Activated T-cell treated with anti-CD3 and anti-CD28 coated beads, Interleukin-2, amount 50 U/mL, for 4 hours (primary cell): ENCODE results near the gene NSMCE1. TPM values are rescaled to one million over a fixed set of nuclear protein-coding genes. Genes with fewer than 3 reads are reported as not detected.
A peak's percentile ranks its signal among the peaks of the same experiment; 100 is the strongest.
"Not testable (repeated sequence)": the region's sequence is repeated elsewhere in the genome, so short reads cannot be mapped to it uniquely, and the experiment has no call there.

Experiments
- ATAC-seq, 2 donors: fragments of 200-7000 bp; cut with Tn5 transposase; one replicate each; pipeline ENCODE4 v1.10.0; 2021
- DNase-seq: peaks from one replicate; pipeline ENCODE4 v3.0.0-alpha.2; 2020
- H3K27me3 Mint-ChIP-seq: one replicate; pipeline ENCODE4 v1.8.0; 2021; ENCODE audit warnings: low read depth, mixed read lengths
- H3K36me3 Mint-ChIP-seq: one replicate; pipeline ENCODE4 v1.8.0; 2022; ENCODE audit warnings: mixed read lengths; ENCODE audit not compliant: insufficient read depth
- H3K4me1 Mint-ChIP-seq: one replicate; pipeline ENCODE4 v1.8.0; 2021; ENCODE audit warnings: low read depth, mixed read lengths
- H3K4me3 Mint-ChIP-seq: one replicate; pipeline ENCODE4 v1.8.0; 2021; ENCODE audit warnings: mild to moderate bottlenecking, moderate library complexity, mixed read lengths
- H3K9me3 Mint-ChIP-seq: one replicate; pipeline ENCODE4 v1.8.0; 2021; ENCODE audit warnings: mixed read lengths
- total RNA-seq, 3 donors: library from RNA; stranded (reverse); gene quantifications; one replicate each; pipeline ENCODE4 v1.2.1, GENCODE V29; 2021

NSMCE1 gene
- total RNA-seq, 3 donors from 2014 or later, result 109 to 111 (median 111) TPM

GRCh38 chr16:27287887-27288286 is 19.3 kb upstream of the NSMCE1 start:
- ATAC-seq, result no peak
- H3K27me3 Mint-ChIP-seq, result no peaks in the 10 kb centered on the region
- H3K4me1 Mint-ChIP-seq, result peaks cover 59% of the 10 kb centered on the region
- H3K4me3 Mint-ChIP-seq, result no peak overlapping the region
- no peak for DNase-seq
- no peaks in the 10 kb centered on the region for H3K9me3 Mint-ChIP-seq
- H3K36me3 Mint-ChIP-seq, result no peaks in the 10 kb centered on the region

- H3K4me1 Mint-ChIP-seq, result peaks cover 62% of the 10 kb centered on the region
- no peak for DNase-seq
- H3K36me3 Mint-ChIP-seq, result no peaks in the 10 kb centered on the region
- H3K27me3 Mint-ChIP-seq, result no peaks in the 10 kb centered on the region
- ATAC-seq, result no peak
- no peaks in the 10 kb centered on the region for H3K9me3 Mint-ChIP-seq
- H3K4me3 Mint-ChIP-seq, result no peak overlapping the region
Observed at GRCh38 chr16:27287051-27287811, 18.7 kb upstream of the NSMCE1 start.

GRCh38 chr16:27286451-27286850 is 17.9 kb upstream of the NSMCE1 start:
- no peak overlapping the region for H3K4me3 Mint-ChIP-seq
- H3K36me3 Mint-ChIP-seq, result no peaks in the 10 kb centered on the region
- H3K9me3 Mint-ChIP-seq, result no peaks in the 10 kb centered on the region
- H3K27me3 Mint-ChIP-seq, result no peaks in the 10 kb centered on the region
- DNase-seq (no peak), ATAC-seq (no peak)
- peaks cover 66% of the 10 kb centered on the region for H3K4me1 Mint-ChIP-seq

- H3K4me1 Mint-ChIP-seq, result peaks cover 66% of the 10 kb centered on the region
- no peak overlapping the region for H3K4me3 Mint-ChIP-seq
- no peaks in the 10 kb centered on the region for H3K36me3 Mint-ChIP-seq
- DNase-seq (no peak), ATAC-seq (peak in 1 of 2 donors; percentile 7)
- no peaks in the 10 kb centered on the region for H3K9me3 Mint-ChIP-seq
- H3K27me3 Mint-ChIP-seq, result no peaks in the 10 kb centered on the region
Observed at GRCh38 chr16:27285676-27286196, 17.2 kb upstream of the NSMCE1 start.

GRCh38 chr16:27284865-27285675 is 16.5 kb upstream of the NSMCE1 start:
- H3K4me3 Mint-ChIP-seq, result no peak overlapping the region
- no peaks in the 10 kb centered on the region for H3K36me3 Mint-ChIP-seq
- no peaks in the 10 kb centered on the region for H3K27me3 Mint-ChIP-seq
- no peaks in the 10 kb centered on the region for H3K9me3 Mint-ChIP-seq
- no peak for DNase-seq
- ATAC-seq, result peak in 1 of 2 donors; percentile 34
- H3K4me1 Mint-ChIP-seq, result peaks cover 60% of the 10 kb centered on the region

- H3K4me3 Mint-ChIP-seq, result peak overlapping the region; percentile 44
- peaks cover 48% of the 10 kb centered on the region for H3K4me1 Mint-ChIP-seq
- H3K9me3 Mint-ChIP-seq, result no peaks in the 10 kb centered on the region
- no peak for DNase-seq
- peak in 1 of 2 donors; percentile 20 for ATAC-seq
- no peaks in the 10 kb centered on the region for H3K36me3 Mint-ChIP-seq
- no peaks in the 10 kb centered on the region for H3K27me3 Mint-ChIP-seq
Observed at GRCh38 chr16:27281243-27281642, 12.7 kb upstream of the NSMCE1 start.

GRCh38 chr16:27275394-27275793 is 6.8 kb upstream of the NSMCE1 start:
- no peak for ATAC-seq
- no peaks in the 10 kb centered on the region for H3K27me3 Mint-ChIP-seq
- H3K9me3 Mint-ChIP-seq, result no peaks in the 10 kb centered on the region
- H3K4me3 Mint-ChIP-seq, result no peak overlapping the region
- DNase-seq, result no peak
- H3K4me1 Mint-ChIP-seq, result peaks cover 46% of the 10 kb centered on the region
- peaks cover 3% of the 10 kb centered on the region for H3K36me3 Mint-ChIP-seq

- H3K9me3 Mint-ChIP-seq, DNase-seq, ATAC-seq, H3K27me3 Mint-ChIP-seq, H3K36me3 Mint-ChIP-seq: not testable (repeated sequence)
- H3K4me1 Mint-ChIP-seq, result peaks cover 54% of the 10 kb centered on the region
- H3K4me3 Mint-ChIP-seq, result peak overlapping the region; percentile 61
Observed at GRCh38 chr16:27274424-27274874, 5.9 kb upstream of the NSMCE1 start.

GRCh38 chr16:27273670-27274423 is 5.3 kb upstream of the NSMCE1 start:
- H3K27me3 Mint-ChIP-seq, result no peaks in the 10 kb centered on the region
- H3K4me3 Mint-ChIP-seq, result peak overlapping the region; percentile 61
- H3K4me1 Mint-ChIP-seq, result peaks cover 59% of the 10 kb centered on the region
- H3K36me3 Mint-ChIP-seq, result peaks cover 3% of the 10 kb centered on the region
- ATAC-seq, result peak; percentile 87 to 90
- no peak for DNase-seq
- no peaks in the 10 kb centered on the region for H3K9me3 Mint-ChIP-seq

- Mint-ChIP-seq H3K36me3 (peaks cover 3% of the 10 kb centered on the region), H3K4me3 (peak overlapping the region; percentile 61), H3K4me1 (peaks cover 63% of the 10 kb centered on the region), H3K9me3 (no peaks in the 10 kb centered on the region), H3K27me3 (no peaks in the 10 kb centered on the region)
- no peak for DNase-seq
- ATAC-seq, result no peak
Observed at GRCh38 chr16:27273330-27273669, 4.7 kb upstream of the NSMCE1 start.

GRCh38 chr16:27272697-27273096 is 4.1 kb upstream of the NSMCE1 start:
- not testable (repeated sequence) for ATAC-seq, DNase-seq, H3K4me3 Mint-ChIP-seq, H3K9me3 Mint-ChIP-seq, H3K36me3 Mint-ChIP-seq, H3K27me3 Mint-ChIP-seq
- H3K4me1 Mint-ChIP-seq, result peaks cover 67% of the 10 kb centered on the region

GRCh38 chr16:27272076-27272475 is 3.5 kb upstream of the NSMCE1 start:
- no peak for DNase-seq
- Mint-ChIP-seq H3K9me3 (no peaks in the 10 kb centered on the region), H3K4me1 (peaks cover 73% of the 10 kb centered on the region), H3K4me3 (no peak overlapping the region), H3K27me3 (no peaks in the 10 kb centered on the region), H3K36me3 (peaks cover 10% of the 10 kb centered on the region)
- ATAC-seq, result no peak

- H3K36me3 Mint-ChIP-seq, result peaks cover 10% of the 10 kb centered on the region
- ATAC-seq, result no peak
- DNase-seq, result no peak
Observed at GRCh38 chr16:27270349-27270748, 1.8 kb upstream of the NSMCE1 start.

More at GRCh38 chr16:27270349-27270748, 1.8 kb upstream of the NSMCE1 start:
- Mint-ChIP-seq H3K4me3 (no peak overlapping the region), H3K27me3 (no peaks in the 10 kb centered on the region), H3K9me3 (no peaks in the 10 kb centered on the region), H3K4me1 (peaks cover 73% of the 10 kb centered on the region)
